A549 treated with ZK216348 at 1 μM for 4 hours (cell line): ENCODE measurements around the gene ASCL3. TPM values are rescaled to one million over a fixed set of nuclear protein-coding genes. Genes with fewer than 3 reads are reported as not detected.

Experiments
- total RNA-seq: library from RNA; stranded (reverse); fragments of 200-300 nt; extraction: Qiagen RNA extraction; gene quantifications from 5 replicates; pipeline ENCODE4 v1.2.3, GENCODE V29; 2022; ENCODE audit warnings: low read depth

ASCL3 gene
- not detected in 5 replicates for total RNA-seq

GRCh38 chr11:8942518-8943066 lies at the start of gene ASCL3:
TSS of gene ASCL3 (minus strand) at chr11:8943016. CDS start at chr11:8938161, 4,855 bp downstream.

GRCh38 chr11:8964324-8965320 lies 21.8 kb upstream of the ASCL3 start, which contains the start of gene TMEM9B:
TSS of gene TMEM9B (minus strand) at chr11:8964442. CDS start at chr11:8964313, 129 bp downstream.

GRCh38 chr11:8932564-8933180 lies 10.1 kb downstream of the ASCL3 start, which contains the start of gene C11orf16:
TSS of gene C11orf16 (minus strand) at chr11:8932947. CDS start at chr11:8932308, 639 bp downstream.

GRCh38 chr11:8911029-8911823 lies 31.6 kb downstream of the ASCL3 start, which contains the start of gene AKIP1:
TSS of gene AKIP1 (plus strand) at chr11:8911189. CDS start at chr11:8911450, 261 bp downstream.

Other genes with a start within 250 kb of the ASCL3 start
- 39.4 to 45.1 TPM (median 40.5 TPM) in 5 replicates for gene AKIP1, start 31.8 kb downstream of the ASCL3 start, total RNA-seq
- gene C11orf16, start 10.1 kb downstream of the ASCL3 start, total RNA-seq: not detected in 5 replicates
- gene TMEM9B, start 21.4 kb upstream of the ASCL3 start, total RNA-seq: 30.7 to 39.2 TPM (median 34.7 TPM) in 5 replicates
- gene NRIP3, start 61.0 kb upstream of the ASCL3 start, total RNA-seq: 0.81 to 1.1 TPM (median 0.98 TPM) in 5 replicates
- gene SCUBE2, start 148.6 kb upstream of the ASCL3 start, total RNA-seq: 0.25 to 0.78 TPM (median 0.44 TPM) in 5 replicates